Gastroesophageal sphincter (tissue), 3 donors: ENCODE data around the gene IPCEF1.

Experiments used
- POLR2A ChIP-seq, 2 donors: fragments of 450-650 bp; IDR thresholded peaks; one replicate each; pipeline ENCODE4 v1.6.1; 2017; ENCODE audit warnings: antibody characterized with exemption in 2 of 2, mild to moderate bottlenecking in 2 of 2, moderate library complexity in 1 of 2
- TF ChIP-seq, protein P1 (sequence below), 4 experiments: fragments of 200-600 bp in 2 of 4; fragments of 450-650 bp in 2 of 4; sonication (generic) in 1 of 4; IDR thresholded peaks; one replicate each; pipeline ENCODE4 v1.5.1; 2017 to 2019; ENCODE audit warnings: antibody characterized with exemption in 4 of 4, mild to moderate bottlenecking in 2 of 4, moderate library complexity in 2 of 4

DNA sequence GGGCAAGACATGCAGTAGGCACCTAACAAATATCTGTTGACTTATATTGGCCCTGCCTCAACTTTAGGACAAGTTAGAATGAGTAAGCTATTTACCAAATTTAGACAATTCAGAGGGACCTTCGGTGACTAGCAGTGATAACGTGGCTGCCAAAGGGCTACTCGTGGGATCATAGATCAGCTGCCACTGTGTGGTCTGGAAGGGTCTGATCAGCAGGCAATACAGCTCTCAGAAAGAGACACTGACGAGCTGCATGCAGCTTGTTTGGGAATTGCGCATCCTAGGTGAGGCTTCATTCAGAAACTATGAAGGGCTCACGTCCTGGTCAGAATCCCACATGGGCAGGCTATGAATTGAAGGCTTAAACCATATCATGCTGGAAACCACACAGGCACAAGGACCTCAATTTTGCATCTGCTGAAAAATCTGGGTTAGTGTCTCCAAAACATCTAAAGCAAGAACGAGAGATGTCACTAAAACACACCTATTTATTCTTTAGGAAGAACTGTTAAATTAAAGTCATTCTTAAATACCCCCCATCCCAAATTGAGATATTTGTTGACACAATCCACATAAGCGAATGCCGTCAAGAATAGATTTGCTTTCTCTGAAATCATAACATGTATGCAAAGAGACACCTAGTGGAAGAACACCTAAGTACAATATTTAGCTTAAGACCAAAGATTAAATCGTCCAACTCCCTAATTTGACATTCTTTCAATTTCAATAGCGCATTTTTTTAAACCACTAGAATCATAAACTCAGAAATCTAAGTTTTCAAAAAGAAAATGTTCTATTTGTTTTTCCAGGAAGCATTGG lies 79.6 kb downstream of the IPCEF1 start:
- TF ChIP-seq, protein P1, sequence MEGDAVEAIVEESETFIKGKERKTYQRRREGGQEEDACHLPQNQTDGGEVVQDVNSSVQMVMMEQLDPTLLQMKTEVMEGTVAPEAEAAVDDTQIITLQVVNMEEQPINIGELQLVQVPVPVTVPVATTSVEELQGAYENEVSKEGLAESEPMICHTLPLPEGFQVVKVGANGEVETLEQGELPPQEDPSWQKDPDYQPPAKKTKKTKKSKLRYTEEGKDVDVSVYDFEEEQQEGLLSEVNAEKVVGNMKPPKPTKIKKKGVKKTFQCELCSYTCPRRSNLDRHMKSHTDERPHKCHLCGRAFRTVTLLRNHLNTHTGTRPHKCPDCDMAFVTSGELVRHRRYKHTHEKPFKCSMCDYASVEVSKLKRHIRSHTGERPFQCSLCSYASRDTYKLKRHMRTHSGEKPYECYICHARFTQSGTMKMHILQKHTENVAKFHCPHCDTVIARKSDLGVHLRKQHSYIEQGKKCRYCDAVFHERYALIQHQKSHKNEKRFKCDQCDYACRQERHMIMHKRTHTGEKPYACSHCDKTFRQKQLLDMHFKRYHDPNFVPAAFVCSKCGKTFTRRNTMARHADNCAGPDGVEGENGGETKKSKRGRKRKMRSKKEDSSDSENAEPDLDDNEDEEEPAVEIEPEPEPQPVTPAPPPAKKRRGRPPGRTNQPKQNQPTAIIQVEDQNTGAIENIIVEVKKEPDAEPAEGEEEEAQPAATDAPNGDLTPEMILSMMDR (IDR thresholded peaks at IDR 0.05), result peak; percentile 59 to 65 (median 60)
- TF ChIP-seq POLR2A (IDR thresholded peaks at IDR 0.05), result no peak
